Dorsolateral prefrontal cortex (tissue), 118 donors: ENCODE results near the gene TRAF3. TPM values are rescaled to one million over a fixed set of nuclear protein-coding genes. Genes with fewer than 3 reads are reported as not detected.

ENCODE experiments used
- total RNA-seq, 120 experiments: library from RNA; stranded (reverse); gene quantifications; one replicate each; pipeline versions ENCODE4 v1.2.3 to v1.2.4, GENCODE V29; 2022

The TRAF3 gene
- total RNA-seq, 120 experiments from 2014 or later = 30.1 to 66.2 (median 43.2) TPM

Other genes with a start within 250 kb of the TRAF3 start
- gene RCOR1, start 184.8 kb upstream of the TRAF3 start, total RNA-seq = 10 to 100 TPM in 114 of 120 experiments, 1 to 10 TPM in 6; 8.6 to 24.0 (median 13.3) TPM
- 1 to 10 TPM in 21 of 120 experiments, under 1 TPM in 75, not detected in 24; 0.18 to 3.8 (median 0.56) TPM for gene AMN, start 145.2 kb downstream of the TRAF3 start, total RNA-seq